SK-N-SH treated with all-trans-retinoic acid at 6 μM for 48 hours (cell line): Measurements from ENCODE around the gene FGF5.
A peak's percentile ranks its signal among the peaks of the same experiment; 100 is the strongest.

Experiments used
- ATAC-seq: fragments of 200-7000 bp; cut with Tn5 transposase; 3 replicates; pipeline ENCODE4 v1.9.1; 2020; ENCODE audit warnings: mild to moderate bottlenecking, moderate library complexity
- ARNTL ChIP-seq: fragments of 450-650 bp; formaldehyde crosslinking; IDR thresholded peaks from 2 replicates; pipeline ENCODE4 v1.5.0; 2020; ENCODE audit warnings: low read depth, mild to moderate bottlenecking, moderate library complexity, borderline replicate concordance
- BACH2 ChIP-seq: fragments of 250-450 bp; sonication (Bioruptor Pico); IDR thresholded peaks from 2 replicates; pipeline ENCODE4 v1.9.0; 2021; ENCODE audit warnings: mild to moderate bottlenecking, borderline replicate concordance
- CSDC2 ChIP-seq: fragments of 250-450 bp; sonication (Bioruptor Pico); IDR thresholded peaks from 2 replicates; pipeline ENCODE4 v1.5.0; 2020; ENCODE audit warnings: mild to moderate bottlenecking, moderate library complexity
- ESRRG ChIP-seq: fragments of 250-450 bp; sonication (Bioruptor Pico); IDR thresholded peaks from 2 replicates; pipeline ENCODE4 v1.6.1; 2021; ENCODE audit warnings: mild to moderate bottlenecking
- GLIS3 ChIP-seq: fragments of 250-450 bp; sonication (Bioruptor Pico); IDR thresholded peaks from 2 replicates; pipeline ENCODE4 v1.5.0; 2020; ENCODE audit warnings: mild to moderate bottlenecking, moderate library complexity
- ISL1 ChIP-seq: fragments of 250-450 bp; sonication (Bioruptor Pico); IDR thresholded peaks from 2 replicates; pipeline ENCODE4 v2.1.2; 2022; ENCODE audit warnings: mild to moderate bottlenecking, moderate library complexity
- OSR1 ChIP-seq: fragments of 250-450 bp; sonication (Bioruptor Pico); IDR thresholded peaks from 2 replicates; pipeline ENCODE4 v1.8.0; 2022; ENCODE audit warnings: moderate library complexity, mild to moderate bottlenecking, inconsistent platforms
- PATZ1 ChIP-seq: fragments of 250-450 bp; sonication (Bioruptor Pico); IDR thresholded peaks from 2 replicates; pipeline ENCODE4 v1.8.0; 2020; ENCODE audit warnings: mild to moderate bottlenecking, moderate library complexity, borderline replicate concordance
- POU6F1 ChIP-seq: fragments of 250-450 bp; sonication (Bioruptor Pico); IDR thresholded peaks from 2 replicates; pipeline ENCODE4 v1.8.0; 2021; ENCODE audit warnings: low read depth, mild to moderate bottlenecking, moderate library complexity, borderline replicate concordance
- PPARA ChIP-seq: fragments of 250-450 bp; sonication (Bioruptor Pico); IDR thresholded peaks from 2 replicates; pipeline ENCODE4 v1.5.0; 2020; ENCODE audit warnings: mild to moderate bottlenecking, borderline replicate concordance
- RARB ChIP-seq: fragments of 250-450 bp; sonication (Bioruptor Pico); IDR thresholded peaks from 2 replicates; pipeline ENCODE4 v1.8.0; 2021; ENCODE audit warnings: mild to moderate bottlenecking, moderate library complexity
- SNAI2 ChIP-seq: fragments of 250-450 bp; sonication (Bioruptor Pico); IDR thresholded peaks from 2 replicates; pipeline ENCODE4 v1.5.0; 2020; ENCODE audit warnings: mild to moderate bottlenecking, moderate library complexity
- TCF4 ChIP-seq: fragments of 250-450 bp; sonication (Bioruptor Pico); IDR thresholded peaks from 2 replicates; pipeline ENCODE4 v1.8.0; 2021; ENCODE audit warnings: mild to moderate bottlenecking, moderate library complexity, borderline replicate concordance
- TOX ChIP-seq: fragments of 250-450 bp; sonication (Bioruptor Pico); IDR thresholded peaks from 2 replicates; pipeline ENCODE4 v1.8.0; 2021; ENCODE audit warnings: mild to moderate bottlenecking, moderate library complexity, borderline replicate concordance
- ZC3H10 ChIP-seq: fragments of 250-450 bp; sonication (Bioruptor Pico); IDR thresholded peaks from 2 replicates; pipeline ENCODE4 v1.5.1; 2021; ENCODE audit warnings: mild to moderate bottlenecking, moderate library complexity
- ZFP3 ChIP-seq: fragments of 250-450 bp; sonication (Bioruptor Pico); IDR thresholded peaks from 2 replicates; pipeline ENCODE4 v1.5.0; 2020; ENCODE audit warnings: mild to moderate bottlenecking, moderate library complexity
- ZFP30 ChIP-seq: fragments of 450-650 bp; formaldehyde crosslinking; IDR thresholded peaks from 2 replicates; pipeline ENCODE4 v1.5.0; 2022; ENCODE audit warnings: mild to moderate bottlenecking, moderate library complexity
- ZNF70 ChIP-seq: fragments of 450-650 bp; formaldehyde crosslinking; IDR thresholded peaks from 2 replicates; pipeline ENCODE4 v1.5.0; 2020; ENCODE audit warnings: mild to moderate bottlenecking, moderate library complexity
- ZNF8 ChIP-seq: fragments of 450-650 bp; formaldehyde crosslinking; IDR thresholded peaks from 2 replicates; pipeline ENCODE4 v1.5.0; 2020; ENCODE audit warnings: mild to moderate bottlenecking, moderate library complexity
- TF ChIP-seq, protein P1 (sequence below): fragments of 250-450 bp; sonication (Bioruptor Pico); IDR thresholded peaks from 2 replicates; pipeline ENCODE4 v1.5.0; 2020; ENCODE audit warnings: mild to moderate bottlenecking, moderate library complexity
- TF ChIP-seq, protein P2 (sequence below): fragments of 250-450 bp; sonication (Bioruptor Pico); IDR thresholded peaks from 2 replicates; pipeline ENCODE4 v1.5.1; 2020; ENCODE audit warnings: low read depth, mild to moderate bottlenecking, moderate library complexity
- TF ChIP-seq, protein P3 (sequence below): fragments of 250-450 bp; sonication (Bioruptor Pico); IDR thresholded peaks from 2 replicates; pipeline ENCODE4 v1.5.1; 2021; ENCODE audit warnings: mild to moderate bottlenecking, moderate library complexity

Gene FGF5

GRCh38 chr4:80266253-80266901, at the start of gene FGF5:
Gene FGF5, plus strand, starts transcription at chr4:80266664. Its CDS starts 161 bp downstream, at chr4:80266825.
- ATAC-seq, result peak; percentile 87
- TF ChIP-seq ESRRG (CRISPR knock-in tag) (no peak), TOX (CRISPR knock-in tag) (no peak), ZFP3 (CRISPR knock-in tag) (no peak), ISL1 (CRISPR knock-in tag) (no peak), POU6F1 (CRISPR knock-in tag) (no peak), TCF4 (CRISPR knock-in tag) (no peak), ZFP30 (CRISPR knock-in tag) (no peak), PPARA (CRISPR knock-in tag) (no peak), ZC3H10 (CRISPR knock-in tag) (no peak), OSR1 (no peak), GLIS3 (CRISPR knock-in tag) (no peak), ARNTL (CRISPR knock-in tag) (no peak)
- TF ChIP-seq, protein P1, sequence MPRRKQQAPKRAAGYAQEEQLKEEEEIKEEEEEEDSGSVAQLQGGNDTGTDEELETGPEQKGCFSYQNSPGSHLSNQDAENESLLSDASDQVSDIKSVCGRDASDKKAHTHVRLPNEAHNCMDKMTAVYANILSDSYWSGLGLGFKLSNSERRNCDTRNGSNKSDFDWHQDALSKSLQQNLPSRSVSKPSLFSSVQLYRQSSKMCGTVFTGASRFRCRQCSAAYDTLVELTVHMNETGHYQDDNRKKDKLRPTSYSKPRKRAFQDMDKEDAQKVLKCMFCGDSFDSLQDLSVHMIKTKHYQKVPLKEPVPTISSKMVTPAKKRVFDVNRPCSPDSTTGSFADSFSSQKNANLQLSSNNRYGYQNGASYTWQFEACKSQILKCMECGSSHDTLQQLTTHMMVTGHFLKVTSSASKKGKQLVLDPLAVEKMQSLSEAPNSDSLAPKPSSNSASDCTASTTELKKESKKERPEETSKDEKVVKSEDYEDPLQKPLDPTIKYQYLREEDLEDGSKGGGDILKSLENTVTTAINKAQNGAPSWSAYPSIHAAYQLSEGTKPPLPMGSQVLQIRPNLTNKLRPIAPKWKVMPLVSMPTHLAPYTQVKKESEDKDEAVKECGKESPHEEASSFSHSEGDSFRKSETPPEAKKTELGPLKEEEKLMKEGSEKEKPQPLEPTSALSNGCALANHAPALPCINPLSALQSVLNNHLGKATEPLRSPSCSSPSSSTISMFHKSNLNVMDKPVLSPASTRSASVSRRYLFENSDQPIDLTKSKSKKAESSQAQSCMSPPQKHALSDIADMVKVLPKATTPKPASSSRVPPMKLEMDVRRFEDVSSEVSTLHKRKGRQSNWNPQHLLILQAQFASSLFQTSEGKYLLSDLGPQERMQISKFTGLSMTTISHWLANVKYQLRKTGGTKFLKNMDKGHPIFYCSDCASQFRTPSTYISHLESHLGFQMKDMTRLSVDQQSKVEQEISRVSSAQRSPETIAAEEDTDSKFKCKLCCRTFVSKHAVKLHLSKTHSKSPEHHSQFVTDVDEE (CRISPR knock-in tag), result no peak
- TF ChIP-seq, protein P2, sequence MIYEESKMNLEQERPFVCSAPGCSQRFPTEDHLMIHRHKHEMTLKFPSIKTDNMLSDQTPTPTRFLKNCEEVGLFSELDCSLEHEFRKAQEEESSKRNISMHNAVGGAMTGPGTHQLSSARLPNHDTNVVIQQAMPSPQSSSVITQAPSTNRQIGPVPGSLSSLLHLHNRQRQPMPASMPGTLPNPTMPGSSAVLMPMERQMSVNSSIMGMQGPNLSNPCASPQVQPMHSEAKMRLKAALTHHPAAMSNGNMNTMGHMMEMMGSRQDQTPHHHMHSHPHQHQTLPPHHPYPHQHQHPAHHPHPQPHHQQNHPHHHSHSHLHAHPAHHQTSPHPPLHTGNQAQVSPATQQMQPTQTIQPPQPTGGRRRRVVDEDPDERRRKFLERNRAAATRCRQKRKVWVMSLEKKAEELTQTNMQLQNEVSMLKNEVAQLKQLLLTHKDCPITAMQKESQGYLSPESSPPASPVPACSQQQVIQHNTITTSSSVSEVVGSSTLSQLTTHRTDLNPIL (CRISPR knock-in tag), result no peak

GRCh38 chr4:80219301-80220025, 47.0 kb upstream of the FGF5 start:
- peak; percentile 24; the same call in 2 of the 3 replicates for ATAC-seq
- TF ChIP-seq, protein P2 (CRISPR knock-in tag), result no peak
- TF ChIP-seq ZFP3 (CRISPR knock-in tag) (no peak), CSDC2 (CRISPR knock-in tag) (no peak), ZNF70 (no peak), PATZ1 (no peak), BACH2 (CRISPR knock-in tag) (no peak), SNAI2 (CRISPR knock-in tag) (no peak), ZFP30 (CRISPR knock-in tag) (no peak), ESRRG (CRISPR knock-in tag) (no peak), TCF4 (CRISPR knock-in tag) (no peak), TOX (CRISPR knock-in tag) (no peak), GLIS3 (CRISPR knock-in tag) (no peak), ISL1 (CRISPR knock-in tag) (no peak), ARNTL (CRISPR knock-in tag) (no peak), RARB (CRISPR knock-in tag) (no peak), ZNF8 (no peak), OSR1 (no peak), PPARA (CRISPR knock-in tag) (no peak)
- TF ChIP-seq, protein P3, sequence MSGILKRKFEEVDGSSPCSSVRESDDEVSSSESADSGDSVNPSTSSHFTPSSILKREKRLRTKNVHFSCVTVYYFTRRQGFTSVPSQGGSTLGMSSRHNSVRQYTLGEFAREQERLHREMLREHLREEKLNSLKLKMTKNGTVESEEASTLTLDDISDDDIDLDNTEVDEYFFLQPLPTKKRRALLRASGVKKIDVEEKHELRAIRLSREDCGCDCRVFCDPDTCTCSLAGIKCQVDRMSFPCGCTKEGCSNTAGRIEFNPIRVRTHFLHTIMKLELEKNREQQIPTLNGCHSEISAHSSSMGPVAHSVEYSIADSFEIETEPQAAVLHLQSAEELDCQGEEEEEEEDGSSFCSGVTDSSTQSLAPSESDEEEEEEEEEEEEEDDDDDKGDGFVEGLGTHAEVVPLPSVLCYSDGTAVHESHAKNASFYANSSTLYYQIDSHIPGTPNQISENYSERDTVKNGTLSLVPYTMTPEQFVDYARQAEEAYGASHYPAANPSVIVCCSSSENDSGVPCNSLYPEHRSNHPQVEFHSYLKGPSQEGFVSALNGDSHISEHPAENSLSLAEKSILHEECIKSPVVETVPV, result no peak
- TF ChIP-seq, protein P1 (CRISPR knock-in tag), result no peak
